Kidney tubule cell (primary cell): Measurements from ENCODE around the gene MAP2K2.
"Not testable (repeated sequence)": the region's sequence is repeated elsewhere in the genome, so short reads cannot be mapped to it uniquely, and the experiment has no call there.

Experiments used
- DNase-seq: peaks from one replicate; pipeline ENCODE4 v3.0.0-alpha.2; 2018; ENCODE audit warnings: low spot score

Gene MAP2K2

DNA sequence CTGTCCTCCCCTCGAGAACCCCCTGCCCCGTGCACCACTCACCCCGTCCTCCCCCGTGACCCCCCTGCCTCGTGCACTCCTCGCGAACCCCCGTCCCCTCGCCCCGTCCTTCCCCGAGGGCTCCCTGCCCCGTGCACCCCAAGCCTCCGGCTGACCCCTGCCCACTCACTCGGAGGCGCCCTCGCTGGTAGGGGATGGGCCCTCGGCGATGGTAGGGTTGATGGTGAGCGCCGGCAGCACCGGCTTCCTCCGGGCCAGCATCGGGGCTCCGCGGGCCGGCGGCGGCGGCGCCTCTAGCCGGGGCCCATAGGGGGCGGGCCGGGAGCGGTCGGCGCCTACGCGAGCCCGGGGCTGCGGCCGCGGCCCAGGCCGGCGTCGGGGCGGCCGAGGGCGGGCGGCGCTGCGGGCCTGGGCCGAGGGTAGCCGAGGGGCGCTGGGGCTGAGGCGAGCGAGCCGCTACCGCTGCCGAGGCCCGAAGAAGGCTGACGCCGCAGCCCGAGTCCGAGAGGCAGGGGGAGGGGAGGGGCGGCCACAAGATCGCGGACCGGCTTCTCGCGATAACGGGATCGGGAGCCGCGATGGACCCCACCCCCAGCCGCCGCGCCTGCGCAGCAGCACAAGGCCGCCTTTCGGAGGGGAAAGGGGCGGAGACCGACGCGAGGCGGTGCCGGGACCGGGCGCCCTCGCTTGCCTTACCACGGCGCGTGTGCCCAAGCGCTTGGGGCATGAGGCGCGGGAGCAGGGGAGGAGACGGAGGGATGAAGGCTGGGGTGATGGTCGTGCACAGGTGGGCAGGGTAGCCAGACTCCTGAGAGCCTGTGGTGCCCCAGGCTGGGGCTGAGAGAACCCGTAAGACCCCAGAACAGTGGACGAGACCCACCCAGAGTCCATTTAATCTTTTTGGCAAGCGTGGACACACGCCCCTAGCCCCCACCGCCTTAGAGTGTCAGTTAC is at the start of gene MAP2K2:
Gene MAP2K2, minus strand, starts transcription at position 508 of the 954 bp plus-strand sequence. Its CDS starts 247 bp downstream, at position 261.
- DNase-seq = peak; percentile 93

DNA sequence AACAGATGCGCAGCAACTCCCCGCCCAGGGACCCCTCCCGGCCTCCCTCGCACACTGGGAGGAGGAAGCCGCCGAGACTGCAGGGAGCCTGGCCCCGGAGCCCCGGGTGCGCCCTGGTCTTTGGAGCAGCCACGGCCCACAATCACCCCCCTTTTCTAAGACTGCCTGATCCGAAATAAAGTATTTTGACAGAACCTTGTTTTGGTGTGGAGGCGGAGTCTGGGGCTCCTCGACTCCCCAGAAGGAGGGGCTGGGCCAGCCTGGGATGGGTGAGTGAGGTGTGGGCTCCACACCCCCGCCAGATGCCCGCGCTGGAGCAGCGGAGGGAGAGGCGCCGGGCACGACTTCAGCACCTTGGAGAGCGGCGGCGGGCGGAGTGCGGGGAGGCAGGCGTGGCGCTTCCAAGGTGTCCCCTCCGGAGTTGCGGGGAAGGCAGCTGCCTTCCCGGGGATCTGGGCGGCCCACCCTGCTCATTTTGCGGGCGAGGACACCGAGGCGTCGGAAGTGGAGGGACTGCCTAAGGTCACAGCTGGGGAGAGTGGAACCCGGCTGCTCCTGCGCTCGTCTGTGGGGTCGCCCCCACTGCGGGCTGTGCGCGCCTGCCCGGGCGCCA is 49.0 kb upstream of the MAP2K2 start:
- peak; percentile 34 for DNase-seq

DNA sequence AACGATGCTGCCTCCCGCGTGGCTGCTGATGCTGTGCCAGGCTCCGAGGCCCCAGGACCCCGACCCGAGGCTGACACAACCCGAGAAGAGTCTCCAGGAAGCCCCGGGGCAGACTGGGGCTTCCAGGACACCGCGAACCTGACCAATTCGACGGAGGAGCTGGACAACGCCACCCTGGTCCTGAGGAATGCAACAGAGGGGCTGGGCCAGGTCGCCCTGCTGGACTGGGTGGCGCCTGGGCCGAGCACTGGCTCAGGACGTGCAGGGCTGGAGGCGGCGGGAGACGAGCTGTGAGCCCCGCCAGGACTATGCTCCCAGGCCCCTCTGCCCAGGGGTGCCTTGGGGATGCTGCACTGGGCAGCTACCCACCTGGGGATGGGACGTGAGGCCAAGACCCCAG is 47.8 kb upstream of the MAP2K2 start:
- no peak for DNase-seq

DNA sequence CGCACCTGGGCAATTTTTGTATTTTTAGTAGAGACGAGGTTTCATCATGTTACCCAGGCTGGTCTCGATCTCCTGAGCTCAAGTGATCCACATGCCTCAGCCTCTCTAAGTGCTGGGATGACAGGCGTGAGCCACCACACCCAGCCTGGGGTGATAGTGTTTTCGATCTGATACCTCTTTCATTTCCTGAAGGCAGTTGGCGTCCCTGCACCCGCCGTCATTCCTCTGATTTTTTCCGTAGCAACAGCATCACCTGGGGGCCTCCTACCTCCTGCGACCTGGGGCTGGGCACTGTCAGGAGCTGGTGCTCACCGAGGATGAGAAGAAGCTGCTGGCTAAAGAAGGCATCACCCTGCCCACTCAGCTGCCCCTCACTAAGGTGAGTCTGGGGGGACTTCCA is 40.3 kb upstream of the MAP2K2 start:
- no peak for DNase-seq

DNA sequence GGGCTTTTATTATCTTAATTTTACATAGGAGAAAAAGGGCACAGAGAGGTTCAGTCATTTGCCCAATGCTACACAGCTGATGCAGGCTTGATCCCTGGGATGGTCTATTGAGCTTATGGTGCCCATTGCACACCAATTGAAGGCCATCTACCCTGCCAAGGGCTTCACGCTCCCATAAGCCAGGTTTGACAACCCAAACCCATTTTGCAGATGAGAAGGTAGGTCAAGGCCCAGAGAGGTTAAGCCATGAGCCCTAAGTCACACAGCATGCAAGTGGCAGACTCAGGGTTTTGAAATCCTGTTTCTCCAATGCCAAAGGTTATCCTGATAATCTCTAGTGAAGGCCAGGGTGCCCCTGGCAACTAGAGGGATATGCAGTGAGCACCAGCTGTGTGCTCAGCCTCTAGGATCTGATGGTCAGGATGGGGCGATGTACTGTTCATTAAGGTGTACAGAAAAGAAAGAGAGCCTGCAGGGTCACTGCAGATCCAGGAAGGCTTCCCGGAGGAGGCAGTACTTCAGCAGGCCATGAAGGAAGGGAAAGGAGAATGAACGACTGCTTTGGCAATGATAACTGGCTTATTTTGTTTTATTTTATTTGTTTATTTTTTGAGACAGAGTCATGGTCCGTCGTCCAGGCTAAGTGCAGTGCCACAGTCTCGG is 37.6 kb upstream of the MAP2K2 start:
- no peak for DNase-seq

DNA sequence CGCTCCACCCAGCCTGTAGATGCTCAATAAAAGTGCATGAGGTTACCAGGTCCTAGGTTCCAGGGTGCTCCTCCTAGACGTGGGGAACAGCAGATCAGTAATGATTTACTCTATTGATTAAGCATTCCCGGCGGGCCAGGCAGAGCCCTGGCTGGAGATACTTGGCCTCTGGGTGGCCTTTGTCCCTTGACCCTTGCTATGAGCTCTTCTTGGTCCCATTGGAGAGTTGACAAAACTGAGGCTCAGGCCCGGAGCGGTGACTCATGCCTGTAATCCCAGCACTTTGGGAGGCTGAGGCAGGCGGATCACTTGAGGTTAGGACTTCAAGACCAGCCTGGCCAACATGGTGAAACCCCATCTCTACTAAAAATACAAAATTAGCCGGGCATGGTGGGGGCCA is 34.0 kb upstream of the MAP2K2 start:
- DNase-seq = not testable (repeated sequence)

DNA sequence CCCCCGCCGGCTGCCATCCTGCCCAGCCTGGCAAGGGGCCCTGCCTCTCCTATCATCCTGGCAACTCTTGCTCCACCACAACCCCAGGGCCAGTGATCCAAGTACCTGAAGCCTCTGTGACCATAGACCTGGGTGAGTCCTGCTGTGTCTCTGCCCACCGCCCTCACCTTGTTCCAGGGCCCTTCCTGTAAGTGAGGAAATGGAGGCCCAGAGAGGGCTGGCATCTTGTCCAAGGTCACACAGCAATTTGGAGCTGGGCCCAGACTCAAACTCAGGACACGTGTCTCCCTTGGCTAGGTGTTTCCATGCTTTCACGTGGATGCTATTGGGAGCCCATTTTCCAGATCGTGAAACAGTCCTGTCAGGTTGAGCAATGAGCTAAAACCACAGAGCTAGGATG is 33.2 kb upstream of the MAP2K2 start:
- DNase-seq = no peak

DNA sequence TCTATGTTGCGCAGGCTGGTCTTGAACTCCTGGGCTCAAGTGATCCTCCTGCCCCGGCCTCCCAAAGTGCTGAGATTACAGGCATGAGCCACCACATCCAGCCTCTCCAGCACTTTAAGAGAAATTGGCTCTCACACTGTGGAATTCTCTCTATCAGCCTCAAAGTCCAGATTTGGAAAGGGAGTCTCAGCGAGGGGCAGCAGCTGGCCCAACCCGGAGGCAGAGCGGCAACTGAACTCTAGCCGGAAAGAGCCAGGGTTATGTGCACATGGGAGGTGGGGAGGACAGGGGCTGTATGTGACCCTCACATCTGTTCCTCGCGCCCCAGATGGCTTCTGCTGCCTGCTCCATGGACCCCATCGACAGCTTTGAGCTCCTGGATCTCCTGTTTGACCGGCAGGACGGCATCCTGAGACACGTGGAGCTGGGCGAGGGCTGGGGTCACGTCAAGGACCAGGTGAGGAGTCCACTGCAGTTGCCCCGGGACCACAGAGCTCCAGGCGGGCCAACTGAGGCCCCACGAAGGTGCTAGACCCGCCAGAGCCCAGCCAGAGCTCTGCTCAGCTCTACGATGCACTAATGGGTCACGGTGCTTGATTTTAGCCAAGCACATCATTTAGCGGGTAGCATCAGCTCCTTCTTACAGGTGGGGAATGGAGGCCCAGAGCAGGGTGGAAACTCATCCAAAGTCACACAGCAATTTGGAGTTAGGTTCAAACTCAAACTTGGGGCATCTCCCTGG is 30.8 kb upstream of the MAP2K2 start:
- DNase-seq = no peak

DNA sequence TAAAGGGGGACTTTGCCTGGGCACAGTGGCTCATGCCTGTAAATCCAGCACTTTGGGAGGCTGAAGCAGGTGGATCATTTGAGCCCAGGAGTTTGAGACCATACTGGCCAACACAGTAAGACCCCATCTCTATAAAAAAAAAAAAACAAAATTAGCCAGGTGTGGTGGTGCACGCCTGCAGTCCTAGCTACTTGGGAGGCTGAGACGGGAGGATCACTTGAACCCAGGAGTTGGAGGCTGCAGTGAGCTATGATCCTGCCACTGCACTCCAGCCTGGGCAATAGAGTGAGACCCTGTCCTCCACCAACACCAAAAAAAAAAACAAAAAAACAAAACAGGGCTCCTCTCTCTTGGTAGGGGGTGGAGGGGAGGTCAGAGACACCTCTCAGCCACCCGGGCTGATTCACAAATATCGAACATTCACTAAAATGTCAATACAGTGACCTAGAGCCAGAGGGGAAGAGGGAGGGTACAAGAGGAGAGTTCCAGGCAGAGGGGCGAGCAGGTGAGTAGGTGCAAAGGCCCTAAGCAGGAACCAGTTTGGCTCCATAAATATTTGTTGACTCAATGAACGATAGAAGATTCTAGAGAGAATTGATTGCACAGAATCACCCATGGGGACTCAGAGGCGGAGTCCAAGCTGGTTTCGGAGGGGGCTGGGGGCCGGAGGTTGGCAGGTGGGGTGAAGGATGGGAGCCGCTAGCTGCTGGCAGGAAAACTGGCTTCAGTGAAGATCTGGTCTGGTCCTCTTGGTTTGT is 28.5 kb upstream of the MAP2K2 start:
- DNase-seq = no peak

DNA sequence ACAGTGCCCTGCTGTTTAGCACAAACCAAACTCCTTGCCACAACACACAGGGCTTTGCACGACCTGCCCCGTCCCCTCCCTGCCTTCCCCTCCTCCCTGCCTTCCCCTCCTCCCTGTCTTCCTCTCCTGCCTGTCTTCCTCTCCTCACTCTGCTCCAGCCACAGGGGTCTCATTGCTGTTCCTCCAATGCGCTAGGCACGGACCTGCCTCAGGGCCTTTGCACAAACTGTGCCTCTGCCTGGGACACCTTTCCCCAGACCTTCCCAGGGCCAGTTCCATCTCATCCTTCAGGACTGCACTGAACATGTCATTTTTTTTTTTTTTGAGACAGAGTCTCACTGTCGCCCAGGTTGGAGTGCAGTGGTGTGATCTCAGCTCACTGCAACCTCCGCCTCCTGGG is 27.7 kb upstream of the MAP2K2 start:
- no peak for DNase-seq

DNA sequence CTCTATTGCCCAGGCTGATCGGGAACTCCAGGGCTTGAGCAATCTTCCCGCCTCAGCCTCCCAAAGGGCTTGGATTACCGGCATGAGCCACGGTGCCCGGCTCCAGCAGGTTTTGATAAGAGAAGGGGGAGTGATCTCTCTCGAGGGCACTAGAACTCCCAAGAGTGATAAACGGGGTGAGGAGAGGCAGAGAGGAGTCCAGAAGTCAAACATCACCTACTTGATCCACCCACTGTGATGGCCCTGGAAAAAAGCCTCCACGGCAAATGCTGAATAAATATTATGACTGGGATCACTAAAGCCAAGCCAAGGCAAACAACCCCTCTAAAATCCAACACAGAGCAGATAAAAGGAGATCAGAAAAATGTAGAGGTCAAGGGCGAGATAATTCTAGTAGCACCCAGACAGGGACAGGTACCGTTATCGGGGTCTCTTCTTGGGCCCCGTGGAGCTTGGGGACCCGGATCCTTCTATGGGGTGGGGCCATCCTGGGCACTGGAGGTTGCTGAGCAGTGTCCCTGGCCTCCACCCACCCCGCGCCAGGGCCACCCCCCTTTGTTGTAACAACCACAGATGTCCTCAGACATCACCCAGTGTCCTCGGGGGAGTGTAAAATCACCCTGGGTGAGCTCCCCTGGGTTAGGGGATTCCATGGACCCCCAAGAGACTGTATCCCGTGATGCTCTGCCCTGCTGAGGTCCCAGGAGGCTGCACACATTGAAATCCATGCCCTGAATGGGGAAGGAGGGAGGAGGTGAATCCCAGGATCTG is 25.8 kb upstream of the MAP2K2 start:
- DNase-seq = no peak

DNA sequence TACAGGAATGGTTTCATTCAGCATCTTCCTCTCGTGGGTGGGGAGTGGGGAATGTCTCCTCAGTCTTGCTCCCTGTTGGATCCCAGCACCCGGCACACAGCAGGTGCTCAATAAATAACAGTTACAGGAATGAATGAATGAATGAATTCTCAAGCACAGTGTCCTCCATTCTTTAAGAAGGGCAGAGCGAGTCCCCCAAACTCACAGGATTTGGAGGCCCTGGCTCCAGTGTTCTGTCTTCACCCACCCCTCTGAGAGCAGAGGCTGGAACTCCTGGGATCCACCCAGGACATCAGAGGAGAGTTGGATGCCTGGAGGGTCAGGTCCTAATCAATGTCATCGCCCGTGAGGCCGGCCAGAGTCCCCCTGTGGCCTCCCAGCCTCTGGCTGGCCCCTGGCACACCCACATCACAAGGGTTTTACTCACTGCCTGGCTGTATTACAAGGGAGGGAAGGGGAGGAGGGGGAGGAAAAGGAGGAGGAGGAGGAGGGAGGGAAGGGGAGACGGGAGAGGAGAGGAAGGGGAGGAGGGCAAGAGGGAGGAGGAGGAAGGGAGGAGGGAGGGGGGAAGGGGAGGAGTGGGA is 20.8 kb upstream of the MAP2K2 start:
- peak; percentile 61 for DNase-seq

DNA sequence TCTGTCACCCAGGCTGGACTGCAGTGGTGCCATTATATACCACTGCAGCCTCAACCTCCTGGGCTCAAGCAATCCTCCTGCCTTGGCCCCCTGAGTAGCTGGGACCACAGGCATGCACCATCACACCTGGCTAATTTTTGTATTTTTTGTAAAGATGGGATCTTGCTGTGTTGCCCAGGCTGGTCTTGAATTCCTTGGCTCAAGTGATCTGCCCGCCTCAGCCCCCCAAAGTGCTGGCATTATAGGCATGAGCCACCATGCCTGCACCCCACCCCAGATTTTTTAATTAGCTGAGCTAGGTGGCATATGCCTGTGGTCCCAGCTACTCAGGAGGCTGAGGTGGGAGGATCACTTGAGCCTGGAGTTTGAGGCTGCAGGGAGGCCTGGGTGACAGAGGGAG is 19.0 kb upstream of the MAP2K2 start:
- not testable (repeated sequence) for DNase-seq

DNA sequence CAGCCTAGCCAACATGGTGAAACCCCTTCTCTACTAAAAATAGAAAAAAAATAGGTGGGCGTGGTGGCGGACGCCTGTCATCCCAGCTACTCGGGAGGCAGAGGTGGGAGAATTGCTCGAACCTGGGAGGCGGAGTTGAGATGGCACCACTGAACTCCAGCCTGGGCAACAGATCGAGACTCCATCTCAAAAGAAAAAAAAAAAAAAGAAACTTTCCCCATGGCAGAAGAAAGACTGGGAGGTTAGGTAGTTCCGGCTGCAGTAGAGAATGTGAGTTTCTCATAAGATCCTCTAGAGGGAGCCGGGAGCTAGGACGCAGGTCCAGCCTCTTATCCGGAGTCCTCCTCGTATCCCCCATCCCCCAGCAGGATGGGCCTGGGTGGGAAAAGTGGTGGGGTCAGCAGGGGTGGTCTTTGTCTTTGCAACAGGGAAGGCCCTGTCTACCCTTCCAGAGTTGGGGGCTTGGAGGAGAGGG is 16.4 kb upstream of the MAP2K2 start:
- peak; percentile 66 for DNase-seq

DNA sequence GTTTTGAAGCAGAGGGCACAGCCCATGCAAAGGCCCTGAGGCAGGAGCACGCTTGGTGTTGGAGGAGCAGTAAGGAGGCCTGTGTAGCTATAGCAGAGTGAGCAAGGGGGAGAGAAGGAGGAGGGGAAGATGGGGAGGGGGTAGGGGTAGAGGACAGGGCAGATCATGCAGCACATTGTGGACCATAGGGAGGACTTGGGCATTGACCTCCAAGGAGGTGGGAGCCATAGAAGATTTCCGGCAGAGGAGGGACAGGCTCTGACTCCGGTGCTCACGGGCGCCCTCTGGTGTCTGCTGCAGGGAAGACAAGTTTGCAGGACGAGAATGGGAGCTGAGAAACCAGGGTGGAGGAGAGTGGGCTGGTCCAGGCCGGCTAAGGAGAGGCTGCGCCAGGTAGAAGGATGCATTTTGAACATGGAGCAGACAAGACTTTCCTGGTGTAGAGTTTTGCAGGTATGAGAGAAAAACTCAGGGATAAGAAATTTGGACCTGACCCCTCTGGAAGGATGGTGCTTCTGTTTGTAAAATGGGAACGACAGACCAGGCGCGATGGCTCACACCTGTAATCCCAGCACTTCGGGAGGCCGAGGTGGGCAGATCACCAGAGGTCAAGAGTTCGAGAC is 15.8 kb upstream of the MAP2K2 start:
- peak; percentile 69 for DNase-seq

DNA sequence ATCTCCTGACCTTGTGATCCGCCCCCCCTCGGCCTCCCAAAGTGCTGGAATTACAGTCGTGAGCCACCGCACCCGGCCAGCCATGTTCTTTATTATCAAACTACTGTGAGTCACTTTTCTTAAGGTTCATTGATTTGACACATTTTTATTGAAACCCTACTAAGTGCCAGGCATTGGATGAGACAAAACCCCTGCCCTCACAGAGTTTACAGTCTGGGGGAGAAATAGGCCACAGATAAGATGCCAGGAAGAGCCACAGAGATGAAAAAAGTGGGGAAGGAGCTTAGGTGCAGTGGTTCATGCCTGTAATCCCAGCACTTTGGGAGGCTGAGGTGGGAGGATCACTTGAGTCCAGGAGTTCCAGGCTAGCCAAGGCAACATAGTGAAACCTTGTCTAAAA is 14.5 kb upstream of the MAP2K2 start:
- DNase-seq = no peak

DNA sequence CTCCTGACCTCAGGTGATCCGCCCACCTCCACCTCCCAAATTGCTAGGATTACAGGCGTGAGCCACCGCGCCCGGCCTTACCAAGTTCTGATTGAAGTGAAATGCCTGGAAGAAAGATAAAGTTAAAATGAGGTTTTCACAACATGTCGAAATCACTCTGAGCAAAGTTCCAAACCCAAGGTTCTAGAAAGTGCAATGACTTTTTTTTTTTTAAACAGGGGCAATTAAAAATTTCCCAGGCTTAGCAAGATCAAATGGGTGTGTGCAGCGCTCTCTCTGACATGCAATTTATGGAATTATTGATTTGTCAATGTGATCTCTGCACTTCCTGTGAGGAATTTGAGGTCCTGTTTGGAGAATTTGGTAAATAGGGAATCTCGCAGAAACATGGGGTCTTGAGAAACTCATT is 12.8 kb upstream of the MAP2K2 start:
- no peak for DNase-seq

DNA sequence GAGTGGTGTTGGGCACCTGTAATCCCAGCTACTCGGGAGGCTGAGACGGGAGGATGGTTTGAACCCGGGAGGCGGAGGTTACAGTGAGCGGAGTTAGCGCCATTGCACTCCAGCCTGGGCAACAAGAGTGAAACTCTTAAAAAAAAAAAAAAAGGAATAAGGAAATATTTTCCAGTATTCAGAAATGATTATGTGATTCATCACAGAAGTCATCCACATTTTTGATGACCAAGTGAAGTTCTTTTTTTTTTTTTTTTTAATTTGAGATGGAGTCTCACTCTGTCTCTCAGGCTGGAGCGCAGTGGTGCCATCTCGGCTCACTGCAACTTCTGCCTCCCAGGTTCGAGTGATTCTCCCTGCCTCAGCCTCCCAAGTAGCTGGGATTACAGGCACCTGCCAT is 11.5 kb upstream of the MAP2K2 start:
- not testable (repeated sequence) for DNase-seq

DNA sequence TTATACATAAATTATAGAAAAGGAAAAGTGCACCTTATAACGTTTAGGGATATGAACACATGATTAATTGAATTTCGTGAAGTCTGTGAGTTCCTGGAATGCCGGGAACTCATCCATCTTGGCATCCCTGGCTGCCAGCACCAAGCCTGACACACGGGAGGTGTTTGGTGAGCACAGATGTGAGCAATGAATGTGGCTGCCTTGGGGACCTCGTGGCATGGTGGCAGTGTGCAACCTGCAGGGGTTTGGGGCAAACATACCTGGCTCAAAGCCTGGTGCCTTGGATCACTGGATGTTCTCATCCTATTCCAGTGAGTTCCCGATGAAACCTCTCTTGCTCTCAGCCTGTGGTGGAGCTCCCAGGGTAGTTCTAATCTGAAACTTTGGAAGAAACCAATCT is 10.4 kb upstream of the MAP2K2 start:
- DNase-seq = peak; percentile 4
